Ascending aorta (tissue), 2 donors: ENCODE measurements around the gene SMIM22. TPM values are rescaled to one million over a fixed set of nuclear protein-coding genes. Genes with fewer than 3 reads are reported as not detected.

Experiments used
- DNase-seq, 2 donors: peaks; one replicate each; pipeline ENCODE4 v3.0.0-alpha.2; 2019; ENCODE audit warnings: low spot score in 2 of 2
- H3K27ac ChIP-seq, 2 donors: fragments of 200-600 bp; sonication (generic); one replicate each; pipeline ENCODE4 v1.5.1; 2016 to 2017; ENCODE audit warnings: mild to moderate bottlenecking in 1 of 2
- H3K27me3 ChIP-seq: fragments of 200-600 bp; sonication (generic); one replicate; pipeline ENCODE4 v1.5.1; 2017
- H3K36me3 ChIP-seq, 2 donors: fragments of 200-600 bp; sonication (generic); one replicate each; pipeline ENCODE4 v1.5.1; 2016
- H3K4me1 ChIP-seq, 2 donors: fragments of 200-600 bp; sonication (generic); one replicate each; pipeline ENCODE4 v1.5.1; 2016 to 2017; ENCODE audit warnings: mild to moderate bottlenecking in 1 of 2
- H3K4me3 ChIP-seq, 2 donors: fragments of 200-600 bp; sonication (generic); one replicate each; pipeline ENCODE4 v1.5.1; 2016 to 2017; ENCODE audit warnings: mild to moderate bottlenecking in 1 of 2
- H3K9me3 ChIP-seq, 2 donors: fragments of 200-600 bp; sonication (generic); one replicate each; pipeline ENCODE4 v1.5.1; 2016
- CTCF ChIP-seq, 3 experiments: fragments of 200-600 bp in 2 of 3; fragments of 450-650 bp in 1 of 3; sonication (generic) in 2 of 3; IDR thresholded peaks; one replicate each; pipeline ENCODE4 v1.5.1; 2016 to 2019; ENCODE audit warnings: antibody characterized with exemption in 3 of 3, mild to moderate bottlenecking in 1 of 3, moderate library complexity in 1 of 3
- intact Hi-C: fragments of 100-400 bp; cut with DNase I; formaldehyde crosslinking; loops from one replicate; pipeline ENCODE4 v1.15.1; 2023
- total RNA-seq: library from RNA; depleted of rRNA; stranded (reverse); fragments of >200 nt; gene quantifications from one replicate; pipeline ENCODE4 v1.1.0, GENCODE V29; 2016

The SMIM22 gene
- total RNA-seq, 1 donor from 2014 or later = not detected

GRCh38 chr16:4755687-4756086 lies 39.5 kb upstream of the SMIM22 start:
- no peaks in the 10 kb centered on the region for H3K27me3 ChIP-seq
- no peaks in the 10 kb centered on the region for H3K4me1 ChIP-seq
- TF ChIP-seq CTCF (IDR thresholded peaks at IDR 0.05) = no peak
- DNase-seq = no peak
- no peaks in the 10 kb centered on the region for H3K9me3 ChIP-seq
- intact Hi-C loops = no loop called here
- H3K36me3 ChIP-seq = peaks cover 93 to 94% of the 10 kb centered on the region in 2 donors
- no peak overlapping the region for H3K4me3 ChIP-seq
- H3K27ac ChIP-seq = no peak overlapping the region

- no peak for TF ChIP-seq CTCF (IDR thresholded peaks at IDR 0.05)
- Histone ChIP-seq H3K9me3 (no peaks in the 10 kb centered on the region), H3K36me3 (peaks cover 81 to 84% of the 10 kb centered on the region in 2 donors), H3K27me3 (no peaks in the 10 kb centered on the region), H3K4me3 (no peak overlapping the region), H3K4me1 (peaks cover 0 to 2% of the 10 kb centered on the region in 2 donors), H3K27ac (no peak overlapping the region)
- no peak for DNase-seq
- intact Hi-C loops = no loop called here
Observed at GRCh38 chr16:4760221-4760910, 34.8 kb upstream of the SMIM22 start.

GRCh38 chr16:4762205-4762604 lies 33.0 kb upstream of the SMIM22 start:
- H3K4me1 ChIP-seq = peaks cover 0 to 13% of the 10 kb centered on the region in 2 donors
- no peaks in the 10 kb centered on the region for H3K9me3 ChIP-seq
- no peaks in the 10 kb centered on the region for H3K27me3 ChIP-seq
- no peak overlapping the region for H3K4me3 ChIP-seq
- no peak for DNase-seq
- TF ChIP-seq CTCF (IDR thresholded peaks at IDR 0.05) = no peak
- no peak overlapping the region for H3K27ac ChIP-seq
- intact Hi-C loops = no loop called here
- peaks cover 64 to 69% of the 10 kb centered on the region in 2 donors for H3K36me3 ChIP-seq

- DNase-seq = no peak
- H3K36me3 ChIP-seq = peaks cover 48 to 54% of the 10 kb centered on the region in 2 donors
Observed at GRCh38 chr16:4763791-4764190, 31.4 kb upstream of the SMIM22 start.

More at GRCh38 chr16:4763791-4764190, 31.4 kb upstream of the SMIM22 start:
- no peak for TF ChIP-seq CTCF (IDR thresholded peaks at IDR 0.05)
- H3K27ac ChIP-seq = no peak overlapping the region
- H3K4me1 ChIP-seq = peaks cover 8 to 21% of the 10 kb centered on the region in 2 donors
- intact Hi-C loops = no loop called here
- no peak overlapping the region for H3K4me3 ChIP-seq
- no peaks in the 10 kb centered on the region for H3K9me3 ChIP-seq
- H3K27me3 ChIP-seq = no peaks in the 10 kb centered on the region
